A673 (cell line): ENCODE data around the gene SPATA13.
"Not testable (repeated sequence)": the region's sequence is repeated elsewhere in the genome, so short reads cannot be mapped to it uniquely, and the experiment has no call there.

Source experiments
- CTCF ChIP-seq: fragments of 300-800, 200-600 bp; sonication (generic); conservative IDR thresholded peaks from 2 replicates; pipeline ENCODE4 v1.5.1; 2017; ENCODE audit warnings: low read depth, mild to moderate bottlenecking, antibody characterized with exemption, low read length, moderate library complexity, mixed read lengths
- EZH2 ChIP-seq: fragments of 200-600 bp; sonication (generic); IDR thresholded peaks from 2 replicates; pipeline ENCODE4 v1.6.1; 2017; ENCODE audit warnings: borderline replicate concordance, low read depth, mild to moderate bottlenecking, mixed read lengths, antibody characterized with exemption, low read length; ENCODE audit not compliant: poor library complexity, severe bottlenecking

- TF ChIP-seq CTCF, EZH2: not testable (repeated sequence)
Observed at GRCh38 chr13:24321416-24321815, 160.9 kb downstream of the SPATA13 start.
